Activated CD8-positive, alpha-beta T cell treated with anti-CD3 and anti-CD28 coated beads for 36 hours (primary cell): ENCODE measurements around the gene RAB13. TPM values are rescaled to one million over a fixed set of nuclear protein-coding genes. Genes with fewer than 3 reads are reported as not detected.
"Not testable (repeated sequence)": the region's sequence is repeated elsewhere in the genome, so short reads cannot be mapped to it uniquely, and the experiment has no call there.

Experiments used
- ATAC-seq: fragments of 200-7000 bp; cut with Tn5 transposase; one replicate; pipeline ENCODE4 v1.10.0; 2021; ENCODE audit warnings: mild to moderate bottlenecking, moderate library complexity
- CTCF ChIA-PET: fragments of 350-600 bp; sonication (Branson Sonifier 250); formaldehyde crosslinking; loops from one replicate; lab custom pipeline; 2021; ENCODE audit warnings: antibody characterized with exemption; lab: Charles Lee
- POLR2A ChIA-PET: fragments of 350-600 bp; sonication (Branson Sonifier 250); formaldehyde crosslinking; loops from one replicate; lab custom pipeline; 2021; ENCODE audit warnings: antibody characterized with exemption; lab: Charles Lee
- DNase-seq: peaks from one replicate; pipeline ENCODE4 v3.0.0-alpha.2; 2020
- H3K27ac Mint-ChIP-seq: one replicate; pipeline ENCODE4 v1.8.0; 2021; ENCODE audit warnings: mild to moderate bottlenecking, mixed read lengths
- H3K27me3 Mint-ChIP-seq: one replicate; pipeline ENCODE4 v1.8.0; 2021; ENCODE audit warnings: mixed read lengths
- H3K36me3 Mint-ChIP-seq: one replicate; pipeline ENCODE4 v1.8.0; 2021; ENCODE audit warnings: low read depth, mixed read lengths
- H3K4me1 Mint-ChIP-seq: one replicate; pipeline ENCODE4 v1.8.0; 2021; ENCODE audit warnings: low read depth, mixed read lengths
- H3K4me3 Mint-ChIP-seq: one replicate; pipeline ENCODE4 v1.8.0; 2021; ENCODE audit warnings: mild to moderate bottlenecking, moderate library complexity, mixed read lengths
- H3K9me3 Mint-ChIP-seq: one replicate; pipeline ENCODE4 v1.8.0; 2021; ENCODE audit warnings: mixed read lengths
- CTCF ChIP-seq: fragments of 200-600 bp; IDR thresholded peaks from one replicate; pipeline ENCODE4 v1.8.0; 2022; ENCODE audit warnings: antibody characterized with exemption, mild to moderate bottlenecking
- intact Hi-C: fragments of 100-400 bp; cut with micrococcal nuclease; formaldehyde crosslinking; loops from one replicate; pipeline ENCODE4 v1.10.0; 2022
- total RNA-seq, 2 experiments: library from RNA; stranded (reverse); gene quantifications; one replicate each; pipeline ENCODE4 v1.2.3, GENCODE V29; 2021

RAB13 gene
- 10 to 100 TPM; 41.7 to 45.6 TPM for total RNA-seq

GRCh38 chr1:153985941-153986761, at the start of gene RAB13:
RAB13 (minus strand) TSS chr1:153986339; CDS start chr1:153986236, 103 bp downstream.
- intact Hi-C loops = loop anchor here (2.0 to 5.0 kb wide), 2 partner anchors 187 to 314 kb away; partner anchors contain the start of gene ILF2
- peak within 1 kb of the TSS; percentile 85 for H3K4me3 Mint-ChIP-seq
- DNase-seq (peak; percentile 48), ATAC-seq (peak; percentile 7)
- ChIA-PET POLR2A (interaction anchor here (0.8 to 12.7 kb wide), 15 partner anchors 14 to 317 kb away, joined by 3 to 237 read pairs (median 5); partner anchors contain the start of genes CREB3L4, DENND4B, JTB and SLC39A1), CTCF (interaction anchor here (0.6 to 5.1 kb wide), 36 partner anchors 10 to 416 kb away, joined by 3 to 73 read pairs (median 5); partner anchors contain the start of genes CHTOP, CREB3L4, DENND4B and ILF2)
- no peaks in the 10 kb centered on the region for H3K9me3 Mint-ChIP-seq
- peaks cover 31% of the 10 kb centered on the region for H3K4me1 Mint-ChIP-seq
- H3K27ac Mint-ChIP-seq = peak within 1 kb of the TSS; percentile 91
- TF ChIP-seq CTCF = no peak
- peaks cover 19% of the 10 kb centered on the region for H3K36me3 Mint-ChIP-seq
- H3K27me3 Mint-ChIP-seq = no peaks in the 10 kb centered on the region

GRCh38 chr1:154033697-154034096, 47.6 kb upstream of the RAB13 start:
- CTCF ChIA-PET, H3K4me1 Mint-ChIP-seq, POLR2A ChIA-PET, H3K27ac Mint-ChIP-seq, H3K36me3 Mint-ChIP-seq, H3K27me3 Mint-ChIP-seq, H3K9me3 Mint-ChIP-seq, H3K4me3 Mint-ChIP-seq, DNase-seq, intact Hi-C loops, ATAC-seq: not testable (repeated sequence)

GRCh38 chr1:154019940-154020339, 33.8 kb upstream of the RAB13 start:
- DNase-seq = no peak
- Mint-ChIP-seq H3K4me1 (no peaks in the 10 kb centered on the region), H3K27me3 (no peaks in the 10 kb centered on the region), H3K27ac (no peak overlapping the region), H3K9me3 (no peaks in the 10 kb centered on the region), H3K4me3 (no peak overlapping the region), H3K36me3 (no peaks in the 10 kb centered on the region)
- TF ChIP-seq CTCF = no peak
- CTCF ChIA-PET = no interaction called here
- intact Hi-C loops = no loop called here
- no peak for ATAC-seq
- POLR2A ChIA-PET = no interaction called here

GRCh38 chr1:154019269-154019668, 33.1 kb upstream of the RAB13 start:
- ChIA-PET POLR2A (no interaction called here), CTCF (no interaction called here)
- no peak for TF ChIP-seq CTCF
- intact Hi-C loops = no loop called here
- Mint-ChIP-seq H3K4me1 (no peaks in the 10 kb centered on the region), H3K4me3 (no peak overlapping the region), H3K27ac (no peak overlapping the region), H3K9me3 (no peaks in the 10 kb centered on the region), H3K27me3 (no peaks in the 10 kb centered on the region), H3K36me3 (no peaks in the 10 kb centered on the region)
- DNase-seq (no peak), ATAC-seq (no peak)

- Mint-ChIP-seq H3K27ac (no peak overlapping the region), H3K9me3 (no peaks in the 10 kb centered on the region), H3K4me3 (no peak overlapping the region), H3K27me3 (no peaks in the 10 kb centered on the region), H3K36me3 (no peaks in the 10 kb centered on the region), H3K4me1 (no peaks in the 10 kb centered on the region)
- ATAC-seq (no peak), DNase-seq (no peak)
- intact Hi-C loops = no loop called here
- ChIA-PET CTCF (no interaction called here), POLR2A (no interaction called here)
- no peak for TF ChIP-seq CTCF
These were observed 28.2 kb upstream of the RAB13 start for GRCh38 chr1:154014154-154014907.

- CTCF ChIA-PET, H3K4me3 Mint-ChIP-seq, H3K9me3 Mint-ChIP-seq, H3K36me3 Mint-ChIP-seq, intact Hi-C loops, H3K27me3 Mint-ChIP-seq, H3K4me1 Mint-ChIP-seq, H3K27ac Mint-ChIP-seq, DNase-seq, ATAC-seq: not testable (repeated sequence)
- POLR2A ChIA-PET = interaction anchor here (1.0 kb wide), 1 partner anchor 18 kb away, joined by 3 read pairs; no protein-coding TSS in a partner anchor
These were observed 26.4 kb upstream of the RAB13 start for GRCh38 chr1:154012543-154012942.
